Activated CD4-positive, alpha-beta memory T cell treated with anti-CD3 and anti-CD28 coated beads for 36 hours (primary cell): ENCODE data around the gene PC. TPM values are rescaled to one million over a fixed set of nuclear protein-coding genes. Genes with fewer than 3 reads are reported as not detected.
A peak's percentile ranks its signal among the peaks of the same experiment; 100 is the strongest.

Source experiments
- CTCF ChIA-PET: fragments of 350-600 bp; sonication (Branson Sonifier 250); formaldehyde crosslinking; loops from one replicate; lab custom pipeline; 2021; ENCODE audit warnings: antibody characterized with exemption, inconsistent platforms; lab: Charles Lee
- POLR2A ChIA-PET: fragments of 350-600 bp; sonication (Branson Sonifier 250); formaldehyde crosslinking; loops from one replicate; lab custom pipeline; 2021; ENCODE audit warnings: antibody characterized with exemption; lab: Charles Lee
- DNase-seq: peaks from one replicate; pipeline ENCODE4 v3.0.0-alpha.2; 2020
- H3K27ac Mint-ChIP-seq: one replicate; pipeline ENCODE4 v1.8.0; 2021; ENCODE audit warnings: mixed read lengths
- H3K27me3 Mint-ChIP-seq: one replicate; pipeline ENCODE4 v1.8.0; 2021; ENCODE audit warnings: mixed read lengths
- H3K36me3 Mint-ChIP-seq: one replicate; pipeline ENCODE4 v1.8.0; 2021; ENCODE audit warnings: mixed read lengths
- H3K4me1 Mint-ChIP-seq: one replicate; pipeline ENCODE4 v1.8.0; 2021; ENCODE audit warnings: low read depth, mixed read lengths
- H3K4me3 Mint-ChIP-seq: one replicate; pipeline ENCODE4 v1.8.0; 2021; ENCODE audit warnings: mild to moderate bottlenecking, mixed read lengths
- H3K9me3 Mint-ChIP-seq: one replicate; pipeline ENCODE4 v1.8.0; 2021; ENCODE audit warnings: mixed read lengths
- intact Hi-C: fragments of 100-400 bp; cut with micrococcal nuclease; formaldehyde crosslinking; loops from one replicate; pipeline ENCODE4 v1.15.1; 2023
- total RNA-seq, 2 experiments: library from RNA; stranded (reverse); gene quantifications; one replicate each; pipeline ENCODE4 v1.2.3, GENCODE V29; 2021

Gene PC
- total RNA-seq, 2 experiments from 2014 or later = 13.1 to 15.3 TPM

- intact Hi-C loops = no loop called here
- ChIA-PET POLR2A (no interaction called here), CTCF (interaction anchor here (0.6 to 1.7 kb wide), 9 partner anchors 16 to 280 kb away, joined by 3 to 8 read pairs (median 4); no protein-coding TSS in a partner anchor)
- Mint-ChIP-seq H3K9me3 (peaks cover 18% of the 10 kb centered on the region), H3K4me3 (no peak overlapping the region), H3K27me3 (peaks cover 7% of the 10 kb centered on the region), H3K27ac (no peak overlapping the region), H3K36me3 (peaks cover 4% of the 10 kb centered on the region), H3K4me1 (peaks cover 9% of the 10 kb centered on the region)
- DNase-seq = no peak
Measured at GRCh38 chr11:66975405-66976027, 17.3 kb upstream of the PC start.

DNA sequence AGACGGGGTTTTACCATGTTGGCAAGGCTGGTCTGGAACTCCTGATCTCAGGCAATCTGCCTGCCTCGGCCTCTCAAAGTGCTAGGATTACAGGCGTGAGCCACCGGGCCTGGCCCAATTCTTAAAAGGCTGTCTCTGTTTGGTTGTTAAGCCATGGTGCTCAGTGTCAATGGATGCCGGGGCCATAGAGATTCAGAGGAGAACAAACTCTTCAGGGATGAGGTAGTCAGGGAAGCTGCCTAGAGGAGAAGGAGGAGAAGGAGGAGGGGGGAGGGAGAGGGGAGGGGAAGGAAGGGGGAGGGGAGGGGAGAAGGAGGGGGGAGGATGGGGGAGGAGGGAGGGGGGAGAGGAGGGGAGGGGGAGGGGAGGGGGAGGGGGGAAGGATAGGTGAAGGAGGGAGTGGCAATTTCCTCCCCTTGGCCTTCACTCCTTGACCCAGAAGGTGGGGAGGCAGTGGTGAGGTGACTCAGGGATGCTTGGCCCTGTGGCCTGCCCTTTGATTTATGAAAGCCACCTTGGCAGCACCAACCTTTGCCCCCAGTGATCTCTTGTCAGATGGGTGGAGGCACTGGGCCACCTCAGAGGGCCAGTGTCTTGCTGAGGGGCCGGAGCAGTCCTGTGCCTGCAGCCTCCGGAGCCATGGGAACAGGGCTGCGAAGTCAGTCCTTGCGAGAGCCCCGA is 16.7 kb upstream of the PC start, which contains the start of gene C11orf86:
TSS of gene C11orf86 (plus strand) at position 581 of the 681 bp plus-strand sequence. CDS start at position 640, 59 bp downstream.
- Mint-ChIP-seq H3K27ac (no peak within 1 kb of the TSS), H3K4me3 (no peak within 1 kb of the TSS), H3K27me3 (peaks cover 7% of the 10 kb centered on the region), H3K36me3 (peaks cover 4% of the 10 kb centered on the region), H3K9me3 (peaks cover 21% of the 10 kb centered on the region), H3K4me1 (peaks cover 15% of the 10 kb centered on the region)
- CTCF ChIA-PET = interaction anchor here (0.6 to 1.7 kb wide), 5 partner anchors 16 to 280 kb away, joined by 3 to 8 read pairs (median 4); no protein-coding TSS in a partner anchor
- no peak for DNase-seq
- POLR2A ChIA-PET = no interaction called here
- intact Hi-C loops = no loop called here

DNA sequence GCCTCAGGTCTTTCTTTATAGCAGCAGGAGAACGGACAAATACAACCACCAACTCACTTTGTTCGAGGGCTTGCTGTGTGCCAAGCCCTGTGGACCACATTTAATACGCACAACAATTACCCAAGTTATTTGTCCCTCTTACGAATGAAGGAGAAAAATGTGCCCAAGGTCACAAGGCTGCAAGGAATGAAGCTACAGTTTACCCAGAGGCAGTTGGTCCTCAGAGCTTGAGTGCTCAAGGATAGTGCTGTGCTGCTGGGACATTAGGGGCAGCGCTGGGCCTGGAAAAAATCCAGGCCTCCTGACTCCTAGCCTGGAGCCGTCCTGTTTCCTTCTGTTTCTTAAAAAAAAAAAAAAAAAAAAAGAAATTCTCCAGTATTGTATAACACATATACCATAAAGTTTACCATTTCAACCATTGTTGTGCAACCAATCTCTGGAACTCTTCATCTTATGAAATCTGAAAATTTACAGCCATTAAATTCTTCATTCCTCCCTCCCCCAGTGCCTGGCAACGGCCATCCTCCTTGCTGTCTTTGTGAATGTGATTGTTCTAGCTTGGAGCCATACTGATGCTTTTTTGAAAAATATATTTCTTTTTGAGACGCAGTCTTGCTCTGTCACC is 15.9 kb upstream of the PC start:
- no peak overlapping the region for H3K4me3 Mint-ChIP-seq
- intact Hi-C loops = no loop called here
- H3K27me3 Mint-ChIP-seq = peaks cover 7% of the 10 kb centered on the region
- H3K9me3 Mint-ChIP-seq = peaks cover 14% of the 10 kb centered on the region
- H3K27ac Mint-ChIP-seq = no peak overlapping the region
- peaks cover 15% of the 10 kb centered on the region for H3K4me1 Mint-ChIP-seq
- CTCF ChIA-PET = no interaction called here
- DNase-seq = no peak
- no peaks in the 10 kb centered on the region for H3K36me3 Mint-ChIP-seq
- POLR2A ChIA-PET = no interaction called here

DNA sequence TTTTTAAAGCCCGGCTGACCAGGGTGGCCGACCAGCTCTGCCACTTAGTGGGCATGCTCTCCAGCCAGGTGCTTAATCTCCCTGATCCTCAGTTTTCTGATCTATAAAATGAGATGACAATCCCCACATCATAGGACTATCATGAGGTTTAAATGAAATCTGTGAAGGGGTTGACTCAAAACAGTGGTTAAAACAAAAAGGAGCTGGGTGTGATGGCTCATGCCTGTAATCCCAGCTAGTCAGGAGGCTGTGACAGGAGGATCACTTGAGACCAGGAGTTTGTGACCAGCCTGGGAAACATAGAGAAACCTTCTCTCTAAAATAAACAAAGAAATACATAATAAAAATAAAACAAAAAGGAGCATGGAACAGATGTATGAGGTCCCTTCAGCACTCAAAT is 13.3 kb upstream of the PC start:
- CTCF ChIA-PET = interaction anchor here (2.0 kb wide), 1 partner anchor 13 kb away, joined by 5 read pairs; the partner anchor contains the start of gene PC
- POLR2A ChIA-PET = interaction anchor here (2.1 kb wide), 1 partner anchor 13 kb away, joined by 6 read pairs; the partner anchor contains the start of gene PC
- no peaks in the 10 kb centered on the region for H3K36me3 Mint-ChIP-seq
- H3K4me1 Mint-ChIP-seq = peaks cover 15% of the 10 kb centered on the region
- intact Hi-C loops = loop anchor here (2.0 kb wide), 1 partner anchor 79 kb away; no protein-coding TSS in a partner anchor
- peaks cover 2% of the 10 kb centered on the region for H3K9me3 Mint-ChIP-seq
- no peak for DNase-seq
- no peak overlapping the region for H3K27ac Mint-ChIP-seq
- H3K4me3 Mint-ChIP-seq = no peak overlapping the region
- H3K27me3 Mint-ChIP-seq = peaks cover 7% of the 10 kb centered on the region

GRCh38 chr11:66970807-66971442 is 12.7 kb upstream of the PC start:
- Mint-ChIP-seq H3K27ac (peak overlapping the region; percentile 25), H3K4me1 (peaks cover 15% of the 10 kb centered on the region), H3K27me3 (peaks cover 7% of the 10 kb centered on the region), H3K4me3 (no peak overlapping the region), H3K9me3 (peaks cover 2% of the 10 kb centered on the region), H3K36me3 (no peaks in the 10 kb centered on the region)
- intact Hi-C loops = loop anchor here (2.0 kb wide), 1 partner anchor 78 kb away; no protein-coding TSS in a partner anchor
- ChIA-PET CTCF (interaction anchor here (0.6 to 2.0 kb wide), 2 partner anchors 12 to 161 kb away, joined by 3 to 5 read pairs; partner anchors contain the start of gene PC), POLR2A (interaction anchor here (2.1 kb wide), 1 partner anchor 12 kb away, joined by 6 read pairs; the partner anchor contains the start of gene PC)
- DNase-seq = peak; percentile 64

DNA sequence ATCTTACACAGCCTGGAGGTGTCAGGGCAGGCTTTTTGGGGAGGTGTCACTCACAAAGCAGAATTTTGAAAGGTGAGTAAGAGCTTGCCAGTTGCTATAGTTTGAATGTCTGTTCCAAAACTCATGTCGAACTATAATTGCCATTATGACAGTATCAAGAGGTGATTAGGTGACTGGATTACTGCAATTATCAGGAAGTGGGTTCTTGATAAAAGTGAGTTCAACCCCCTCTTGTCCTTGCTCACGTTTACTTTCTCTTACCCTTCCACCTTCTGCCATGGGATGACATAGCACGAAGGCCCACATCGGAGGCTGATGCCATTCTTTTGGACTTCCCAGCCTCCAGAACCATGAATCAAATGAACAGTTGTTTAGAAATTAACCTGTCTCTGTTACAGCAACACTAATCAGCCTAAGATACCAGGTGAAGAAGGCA is 12.2 kb upstream of the PC start:
- intact Hi-C loops = loop anchor here (2.0 kb wide), 1 partner anchor 78 kb away; no protein-coding TSS in a partner anchor
- ChIA-PET POLR2A (interaction anchor here (2.1 kb wide), 1 partner anchor 12 kb away, joined by 6 read pairs; the partner anchor contains the start of gene PC), CTCF (interaction anchor here (0.6 to 2.0 kb wide), 2 partner anchors 12 to 161 kb away, joined by 3 to 5 read pairs; partner anchors contain the start of gene PC)
- Mint-ChIP-seq H3K9me3 (peaks cover 2% of the 10 kb centered on the region), H3K4me1 (peaks cover 15% of the 10 kb centered on the region), H3K27ac (peak overlapping the region; percentile 25), H3K27me3 (peaks cover 8% of the 10 kb centered on the region), H3K4me3 (no peak overlapping the region), H3K36me3 (no peaks in the 10 kb centered on the region)
- peak; percentile 15 for DNase-seq

GRCh38 chr11:66969584-66970225 is 11.5 kb upstream of the PC start:
- DNase-seq = no peak
- Mint-ChIP-seq H3K27ac (no peak overlapping the region), H3K9me3 (peaks cover 2% of the 10 kb centered on the region), H3K4me1 (peaks cover 15% of the 10 kb centered on the region), H3K27me3 (peaks cover 11% of the 10 kb centered on the region), H3K36me3 (no peaks in the 10 kb centered on the region), H3K4me3 (no peak overlapping the region)
- intact Hi-C loops = loop anchor here (2.0 kb wide), 1 partner anchor 77 kb away; no protein-coding TSS in a partner anchor
- ChIA-PET CTCF (no interaction called here), POLR2A (interaction anchor here (2.1 kb wide), 1 partner anchor 11 kb away, joined by 6 read pairs; the partner anchor contains the start of gene PC)

- Mint-ChIP-seq H3K36me3 (no peaks in the 10 kb centered on the region), H3K27me3 (peaks cover 12% of the 10 kb centered on the region), H3K27ac (no peak overlapping the region), H3K4me1 (peaks cover 15% of the 10 kb centered on the region), H3K9me3 (peaks cover 2% of the 10 kb centered on the region), H3K4me3 (no peak overlapping the region)
- ChIA-PET CTCF (no interaction called here), POLR2A (interaction anchor here (1.2 kb wide), 1 partner anchor 9 kb away, joined by 3 read pairs; no protein-coding TSS in a partner anchor)
- intact Hi-C loops = no loop called here
- DNase-seq = no peak
Measured at GRCh38 chr11:66967670-66968425, 9.7 kb upstream of the PC start.

DNA sequence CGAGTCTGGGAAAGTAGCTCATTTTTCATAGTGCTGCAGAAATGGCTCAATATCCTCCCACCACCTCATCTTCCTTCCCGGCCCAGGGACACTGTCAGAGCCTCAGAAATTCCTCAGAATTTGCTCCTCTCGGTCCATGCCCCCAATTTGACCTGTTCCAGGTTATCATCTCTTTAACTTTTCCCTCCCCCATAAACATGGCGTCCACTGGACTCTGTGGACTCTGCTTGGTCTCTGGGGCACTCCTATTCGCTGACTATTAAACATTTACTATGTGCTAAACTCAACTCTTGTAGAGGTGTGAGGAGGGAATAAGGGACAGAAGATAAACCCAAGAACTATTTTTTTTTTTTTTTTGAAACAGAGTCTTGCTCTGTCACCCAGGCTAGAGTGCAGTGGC is 8.2 kb upstream of the PC start:
- no peak overlapping the region for H3K4me3 Mint-ChIP-seq
- DNase-seq = no peak
- peaks cover 12% of the 10 kb centered on the region for H3K4me1 Mint-ChIP-seq
- peaks cover 2% of the 10 kb centered on the region for H3K9me3 Mint-ChIP-seq
- no peaks in the 10 kb centered on the region for H3K36me3 Mint-ChIP-seq
- intact Hi-C loops = no loop called here
- ChIA-PET CTCF (no interaction called here), POLR2A (no interaction called here)
- no peak overlapping the region for H3K27ac Mint-ChIP-seq
- peaks cover 10% of the 10 kb centered on the region for H3K27me3 Mint-ChIP-seq

GRCh38 chr11:66964495-66964894 is 6.3 kb upstream of the PC start:
- Mint-ChIP-seq H3K36me3 (no peaks in the 10 kb centered on the region), H3K27ac (no peak overlapping the region), H3K9me3 (no peaks in the 10 kb centered on the region), H3K27me3 (peaks cover 10% of the 10 kb centered on the region), H3K4me3 (no peak overlapping the region), H3K4me1 (peaks cover 1% of the 10 kb centered on the region)
- intact Hi-C loops = no loop called here
- ChIA-PET POLR2A (no interaction called here), CTCF (no interaction called here)
- DNase-seq = no peak
